Effector memory CD4-positive, alpha-beta T cell (primary cell): ENCODE results near the gene LIME1.
A peak's percentile ranks its signal among the peaks of the same experiment; 100 is the strongest.

Experiments
- DNase-seq, 3 donors: peaks; one replicate each; pipeline ENCODE4 v3.0.0-alpha.2; 2020
- H3K27ac ChIP-seq: 2 replicates; pipeline ENCODE4 v1.7.0; 2013; ENCODE audit warnings: mild to moderate bottlenecking, low read length, moderate library complexity; ENCODE audit not compliant: insufficient read depth, poor library complexity, severe bottlenecking
- H3K27me3 ChIP-seq: replicated peaks from 2 replicates; pipeline ENCODE4 v1.7.0; 2013; ENCODE audit warnings: mild to moderate bottlenecking, low read length; ENCODE audit not compliant: insufficient read depth, control insufficient read depth, poor library complexity, severe bottlenecking
- H3K36me3 ChIP-seq: 2 replicates; pipeline ENCODE4 v1.7.0; 2013; ENCODE audit warnings: mild to moderate bottlenecking, low read length, moderate library complexity; ENCODE audit not compliant: control insufficient read depth, insufficient read depth
- H3K4me1 ChIP-seq: 2 replicates; pipeline ENCODE4 v1.7.0; 2013; ENCODE audit warnings: low read length, mild to moderate bottlenecking; ENCODE audit not compliant: control insufficient read depth, insufficient read depth, poor library complexity, severe bottlenecking
- H3K4me3 ChIP-seq: 2 replicates; pipeline ENCODE4 v1.7.0; 2013; ENCODE audit warnings: low read length, low read depth, mild to moderate bottlenecking; ENCODE audit not compliant: insufficient read depth, poor library complexity, severe bottlenecking
- H3K9me3 ChIP-seq: 2 replicates; pipeline ENCODE4 v1.7.0; 2013; ENCODE audit warnings: mild to moderate bottlenecking, low read length, moderate library complexity; ENCODE audit not compliant: control insufficient read depth
- total RNA-seq, 3 donors: gene quantifications; one replicate each; lab custom pipeline; 2026; lab: John Stamatoyannopoulos, UW

LIME1 gene
- 2.3 to 3.9 (median 2.4) reads per million in 3 donors for total RNA-seq

- peaks cover 26% of the 10 kb centered on the region for H3K36me3 ChIP-seq
- no peaks in the 10 kb centered on the region for H3K27me3 ChIP-seq
- H3K4me1 ChIP-seq = peaks cover 34% of the 10 kb centered on the region
- H3K27ac ChIP-seq = peak within 1 kb of the TSS; percentile 72
- peak within 1 kb of the TSS; percentile 70 for H3K4me3 ChIP-seq
- H3K9me3 ChIP-seq = no peaks in the 10 kb centered on the region
- DNase-seq = peak; percentile 71 to 74 (median 71)
These were observed at the start of gene LIME1 for GRCh38 chr20:63735859-63736718. TSS of gene LIME1 (plus strand) at chr20:63736664. CDS start at chr20:63737550, 886 bp downstream.

GRCh38 chr20:63687419-63688178, 48.9 kb upstream of the LIME1 start:
- H3K4me3 ChIP-seq = no peak overlapping the region
- no peaks in the 10 kb centered on the region for H3K27me3 ChIP-seq
- H3K4me1 ChIP-seq = peaks cover 15% of the 10 kb centered on the region
- no peaks in the 10 kb centered on the region for H3K36me3 ChIP-seq
- DNase-seq = no peak
- H3K9me3 ChIP-seq = no peaks in the 10 kb centered on the region
- no peak overlapping the region for H3K27ac ChIP-seq

GRCh38 chr20:63688228-63689045, 48.0 kb upstream of the LIME1 start:
- H3K9me3 ChIP-seq = no peaks in the 10 kb centered on the region
- H3K36me3 ChIP-seq = no peaks in the 10 kb centered on the region
- no peaks in the 10 kb centered on the region for H3K27me3 ChIP-seq
- no peak overlapping the region for H3K4me3 ChIP-seq
- H3K27ac ChIP-seq = no peak overlapping the region
- peaks cover 15% of the 10 kb centered on the region for H3K4me1 ChIP-seq
- no peak for DNase-seq

GRCh38 chr20:63689046-63690002, 47.1 kb upstream of the LIME1 start:
- H3K36me3 ChIP-seq = no peaks in the 10 kb centered on the region
- peaks cover 15% of the 10 kb centered on the region for H3K4me1 ChIP-seq
- no peaks in the 10 kb centered on the region for H3K27me3 ChIP-seq
- H3K9me3 ChIP-seq = no peaks in the 10 kb centered on the region
- H3K4me3 ChIP-seq = no peak overlapping the region
- no peak for DNase-seq
- no peak overlapping the region for H3K27ac ChIP-seq

GRCh38 chr20:63690003-63690897, 46.2 kb upstream of the LIME1 start:
- no peak overlapping the region for H3K4me3 ChIP-seq
- peaks cover 6% of the 10 kb centered on the region for H3K36me3 ChIP-seq

GRCh38 chr20:63690898-63691710, 45.4 kb upstream of the LIME1 start:
- Histone ChIP-seq H3K27ac (no peak overlapping the region), H3K9me3 (no peaks in the 10 kb centered on the region), H3K4me1 (peaks cover 17% of the 10 kb centered on the region), H3K27me3 (no peaks in the 10 kb centered on the region), H3K36me3 (peaks cover 8% of the 10 kb centered on the region), H3K4me3 (no peak overlapping the region)
- no peak for DNase-seq

More at GRCh38 chr20:63690003-63690897, 46.2 kb upstream of the LIME1 start:
- Histone ChIP-seq H3K27ac (no peak overlapping the region), H3K9me3 (no peaks in the 10 kb centered on the region), H3K27me3 (no peaks in the 10 kb centered on the region), H3K4me1 (peaks cover 15% of the 10 kb centered on the region)
- DNase-seq = no peak

GRCh38 chr20:63691711-63692435, 44.6 kb upstream of the LIME1 start:
- Histone ChIP-seq H3K27me3 (no peaks in the 10 kb centered on the region), H3K9me3 (no peaks in the 10 kb centered on the region), H3K4me3 (no peak overlapping the region), H3K4me1 (peaks cover 20% of the 10 kb centered on the region), H3K36me3 (peaks cover 8% of the 10 kb centered on the region), H3K27ac (no peak overlapping the region)
- no peak for DNase-seq
